Erythroblast (primary cell): ENCODE data around the gene HDAC4.
"Not testable (repeated sequence)": the region's sequence is repeated elsewhere in the genome, so short reads cannot be mapped to it uniquely, and the experiment has no call there.

ENCODE experiments used
- GATA1 ChIP-seq: IDR thresholded peaks from 2 replicates; pipeline ENCODE4 v1.6.1; 2011; ENCODE audit warnings: low read depth, mild to moderate bottlenecking, control low read depth, low read length, moderate library complexity
- POLR2A ChIP-seq: IDR thresholded peaks from 2 replicates; pipeline ENCODE4 v1.6.1; 2011; ENCODE audit warnings: mild to moderate bottlenecking, low read length

- not testable (repeated sequence) for TF ChIP-seq POLR2A, GATA1
Observed at GRCh38 chr2:239176138-239176803, 224.5 kb downstream of the HDAC4 start.
